GM23338 (cell line): Measurements from ENCODE around the gene DNAH11. TPM values are rescaled to one million over a fixed set of nuclear protein-coding genes. Genes with fewer than 3 reads are reported as not detected.
A peak's percentile ranks its signal among the peaks of the same experiment; 100 is the strongest.

Source experiments
- ATAC-seq: fragments of 200-7000 bp; cut with Tn5 transposase; 3 replicates; pipeline ENCODE4 v1.9.1; 2020
- DNase-seq: peaks from one replicate; pipeline ENCODE4 v3.0.0-alpha.2; 2015; ENCODE audit warnings: low spot score
- H2AFZ ChIP-seq: fragments of 200-600 bp; sonication (generic); 2 replicates; pipeline ENCODE4 v1.8.0; 2016; ENCODE audit warnings: antibody characterized with exemption, mild to moderate bottlenecking, moderate library complexity
- H3F3A ChIP-seq: fragments of 200-600 bp; sonication (generic); replicated peaks from 2 replicates; pipeline ENCODE4 v1.8.0; 2017; ENCODE audit warnings: antibody characterized with exemption, mixed run types, low read depth
- H3K27ac ChIP-seq: fragments of 200-600 bp; sonication (generic); 2 replicates; pipeline ENCODE4 v1.6.1; 2016; ENCODE audit warnings: low read depth
- H3K27me3 ChIP-seq: fragments of 200-600 bp; sonication (generic); 2 replicates; pipeline ENCODE4 v1.8.0; 2016; ENCODE audit warnings: mild to moderate bottlenecking, mixed run types, moderate library complexity; ENCODE audit not compliant: insufficient read depth
- H3K36me3 ChIP-seq: fragments of 200-600 bp; sonication (generic); 2 replicates; pipeline ENCODE4 v1.8.0; 2016; ENCODE audit warnings: mild to moderate bottlenecking; ENCODE audit not compliant: insufficient read depth
- H3K4me1 ChIP-seq: fragments of 200-600 bp; sonication (generic); 2 replicates; pipeline ENCODE4 v1.8.0; 2016; ENCODE audit warnings: mild to moderate bottlenecking, moderate library complexity; ENCODE audit not compliant: insufficient read depth
- H3K4me2 ChIP-seq: fragments of 200-600 bp; sonication (generic); 2 replicates; pipeline ENCODE4 v1.7.1; 2017; ENCODE audit warnings: mixed run types
- H3K4me3 ChIP-seq: fragments of 200-600 bp; sonication (generic); 2 replicates; pipeline ENCODE4 v1.6.1; 2016; ENCODE audit warnings: mixed run types
- H3K79me2 ChIP-seq: fragments of 200-600 bp; sonication (generic); replicated peaks from 2 replicates; pipeline ENCODE4 v1.8.0; 2017; ENCODE audit warnings: mild to moderate bottlenecking; ENCODE audit not compliant: insufficient read depth
- H3K9me2 ChIP-seq: fragments of 200-600 bp; sonication (generic); 2 replicates; pipeline ENCODE4 v1.8.0; 2017; ENCODE audit not compliant: insufficient read depth
- H4K20me1 ChIP-seq: fragments of 200-600 bp; sonication (generic); replicated peaks from 2 replicates; pipeline ENCODE4 v1.8.0; 2017; ENCODE audit warnings: mild to moderate bottlenecking; ENCODE audit not compliant: insufficient read depth
- H3K27ac Mint-ChIP-seq: 2 replicates; pipeline ENCODE4 v1.8.0; 2020; ENCODE audit warnings: inconsistent platforms, mild to moderate bottlenecking, moderate library complexity, mixed read lengths
- H3K27me3 Mint-ChIP-seq: 3 replicates; pipeline ENCODE4 v1.8.0; 2022; ENCODE audit warnings: low read depth, mild to moderate bottlenecking, moderate library complexity, mixed read lengths, inconsistent platforms; ENCODE audit not compliant: insufficient read depth, poor library complexity
- H3K36me3 Mint-ChIP-seq: 3 replicates; pipeline ENCODE4 v1.8.0; 2021; ENCODE audit warnings: low read depth, mild to moderate bottlenecking, inconsistent platforms, moderate library complexity, mixed read lengths
- H3K4me1 Mint-ChIP-seq: 3 replicates; pipeline ENCODE4 v1.8.0; 2020; ENCODE audit warnings: mild to moderate bottlenecking, inconsistent platforms, mixed read lengths
- H3K4me3 Mint-ChIP-seq: 3 replicates; pipeline ENCODE4 v1.8.0; 2021; ENCODE audit warnings: moderate library complexity, mild to moderate bottlenecking, inconsistent platforms, mixed read lengths
- H3K9me3 Mint-ChIP-seq: 3 replicates; pipeline ENCODE4 v1.8.0; 2020; ENCODE audit warnings: moderate library complexity, mild to moderate bottlenecking, inconsistent platforms, mixed read lengths
- CREB1 ChIP-seq: fragments of 250-450 bp; sonication (Bioruptor Pico); IDR thresholded peaks from 2 replicates; pipeline ENCODE4 v1.5.0; 2020; ENCODE audit warnings: low read depth, mild to moderate bottlenecking, moderate library complexity
- CTCF ChIP-seq, 2 experiments: fragments of 200-600 bp in 1 of 2; sonication (generic) in 1 of 2; conservative IDR thresholded peaks; 2 replicates each; pipeline versions ENCODE4 v1.5.1 to v1.6.1; 2016 to 2017; ENCODE audit warnings: antibody characterized with exemption in 2 of 2, low read depth in 2 of 2, mild to moderate bottlenecking in 2 of 2, moderate library complexity in 1 of 2
- ETS1 ChIP-seq: IDR thresholded peaks from 2 replicates; pipeline ENCODE4 v1.6.1; 2016; ENCODE audit warnings: antibody characterized with exemption
- EZH2phosphoT487 ChIP-seq: fragments of 200-600 bp; sonication (generic); IDR thresholded peaks from one replicate; pipeline ENCODE4 v1.8.1; 2018; ENCODE audit warnings: antibody characterized with exemption; ENCODE audit not compliant: unreplicated experiment
- REST ChIP-seq: IDR thresholded peaks from one replicate; pipeline ENCODE4 v1.6.1; 2018; ENCODE audit warnings: antibody characterized with exemption; ENCODE audit not compliant: unreplicated experiment
- ZNF114 ChIP-seq: fragments of 250-450 bp; sonication (Bioruptor Pico); IDR thresholded peaks from 2 replicates; pipeline ENCODE4 v1.5.0; 2020; ENCODE audit warnings: mild to moderate bottlenecking, moderate library complexity
- ZNF462 ChIP-seq: fragments of 250-450 bp; sonication (Bioruptor Pico); IDR thresholded peaks from 2 replicates; pipeline ENCODE4 v1.5.0; 2020; ENCODE audit warnings: mild to moderate bottlenecking, moderate library complexity
- polyA plus RNA-seq: library from polyadenylated mRNA; unstranded; fragments of >200 nt; fragmentation: Nextera tagmentation; extraction: Ambion mirVana; gene quantifications from 2 replicates; pipeline ENCODE4 v1.2.1, GENCODE V29; 2016
- total RNA-seq: library from RNA; depleted of rRNA; stranded (reverse); fragments of >200 nt; shearing (Covaris generic); gene quantifications from 2 replicates; pipeline ENCODE4 v1.2.3, GENCODE V29; 2014

Gene DNAH11
- total and polyA plus RNA-seq, 2 experiments from 2014 or later = 9.3 TPM

- no peaks in the 10 kb centered on the region for H3F3A ChIP-seq
- no peaks in the 10 kb centered on the region; the same call in 1 of the 2 replicates for H4K20me1 ChIP-seq
- H3K4me2 ChIP-seq = no peak overlapping the region
- H3K36me3 Mint-ChIP-seq = peaks cover 65% of the 10 kb centered on the region
- TF ChIP-seq CTCF (conservative IDR thresholded peaks at IDR 0.05; ENCODE audit: low read depth in 2 of 2) (peak; percentile 79 to 88), ZNF114 (no peak)
- no peaks in the 10 kb centered on the region; the same call in 1 of the 2 replicates for H3K79me2 ChIP-seq
- H3K27me3 ChIP-seq = no peaks in the 10 kb centered on the region
- H3K4me3 ChIP-seq = no peak overlapping the region
- H3K27ac Mint-ChIP-seq = no peak overlapping the region
- H3K27me3 Mint-ChIP-seq = no peaks in the 10 kb centered on the region
- H2AFZ ChIP-seq = no peak overlapping the region
- no peak overlapping the region for H3K4me3 Mint-ChIP-seq
- H3K4me1 Mint-ChIP-seq = 0 out of 3 replicates have a peak, but pooled peaks cover 2% of the 10 kb centered on the region
- no peaks in the 10 kb centered on the region for H3K4me1 ChIP-seq
- peaks cover 22% of the 10 kb centered on the region for H3K9me3 Mint-ChIP-seq
- peak overlapping the region; percentile 60; the same call in 1 of the 2 replicates for H3K27ac ChIP-seq
- no peaks in the 10 kb centered on the region for H3K9me2 ChIP-seq
- 0 out of 2 replicates have a peak, but pooled peaks cover 4% of the 10 kb centered on the region for H3K36me3 ChIP-seq
- peak; percentile 78 for DNase-seq
- peak; percentile 82 for ATAC-seq
Observed at GRCh38 chr7:21497072-21497471, 45.8 kb upstream of the DNAH11 start.

- DNase-seq (peak; percentile 24), ATAC-seq (peak; percentile 45)
- Mint-ChIP-seq H3K4me1 (peaks cover 14% of the 10 kb centered on the region), H3K4me3 (no peak overlapping the region), H3K27me3 (no peaks in the 10 kb centered on the region), H3K9me3 (peaks cover 4% of the 10 kb centered on the region; the same call in 2 of the 3 replicates), H3K36me3 (peaks cover 68% of the 10 kb centered on the region), H3K27ac (no peak overlapping the region)
- Histone ChIP-seq H3K27ac (no peak overlapping the region), H3K79me2 (peaks cover 3% of the 10 kb centered on the region; the same call in 1 of the 2 replicates), H3K4me1 (peaks cover 11% of the 10 kb centered on the region), H3K9me2 (no peaks in the 10 kb centered on the region), H3K4me2 (no peak overlapping the region), H4K20me1 (peaks cover 3% of the 10 kb centered on the region; the same call in 1 of the 2 replicates), H3K27me3 (no peaks in the 10 kb centered on the region), H3K36me3 (no peaks in the 10 kb centered on the region), H3F3A (no peaks in the 10 kb centered on the region), H2AFZ (no peak overlapping the region), H3K4me3 (no peak overlapping the region)
- TF ChIP-seq CREB1 (CRISPR knock-in tag) (no peak), REST (no peak), EZH2phosphoT487 (no peak), ZNF114 (no peak), ETS1 (no peak), ZNF462 (CRISPR knock-in tag) (no peak)
Observed at GRCh38 chr7:21500117-21500832, 42.6 kb upstream of the DNAH11 start.
